GM18907 (cell line): ENCODE measurements around the gene NSUN5.
"Not testable (repeated sequence)": the region's sequence is repeated elsewhere in the genome, so short reads cannot be mapped to it uniquely, and the experiment has no call there.

ENCODE experiments used
- ATAC-seq: cut with Tn5 transposase; IDR thresholded peaks from one replicate; pipeline ENCODE4 v1.9.1; 2021; ENCODE audit warnings: mild to moderate bottlenecking, moderate library complexity; ENCODE audit not compliant: unreplicated experiment

NSUN5 gene

GRCh38 chr7:73327449-73327848, 18.8 kb upstream of the NSUN5 start:
- not testable (repeated sequence) for ATAC-seq

- not testable (repeated sequence) for ATAC-seq
These were observed 16.8 kb upstream of the NSUN5 start for GRCh38 chr7:73325424-73325823.

DNA sequence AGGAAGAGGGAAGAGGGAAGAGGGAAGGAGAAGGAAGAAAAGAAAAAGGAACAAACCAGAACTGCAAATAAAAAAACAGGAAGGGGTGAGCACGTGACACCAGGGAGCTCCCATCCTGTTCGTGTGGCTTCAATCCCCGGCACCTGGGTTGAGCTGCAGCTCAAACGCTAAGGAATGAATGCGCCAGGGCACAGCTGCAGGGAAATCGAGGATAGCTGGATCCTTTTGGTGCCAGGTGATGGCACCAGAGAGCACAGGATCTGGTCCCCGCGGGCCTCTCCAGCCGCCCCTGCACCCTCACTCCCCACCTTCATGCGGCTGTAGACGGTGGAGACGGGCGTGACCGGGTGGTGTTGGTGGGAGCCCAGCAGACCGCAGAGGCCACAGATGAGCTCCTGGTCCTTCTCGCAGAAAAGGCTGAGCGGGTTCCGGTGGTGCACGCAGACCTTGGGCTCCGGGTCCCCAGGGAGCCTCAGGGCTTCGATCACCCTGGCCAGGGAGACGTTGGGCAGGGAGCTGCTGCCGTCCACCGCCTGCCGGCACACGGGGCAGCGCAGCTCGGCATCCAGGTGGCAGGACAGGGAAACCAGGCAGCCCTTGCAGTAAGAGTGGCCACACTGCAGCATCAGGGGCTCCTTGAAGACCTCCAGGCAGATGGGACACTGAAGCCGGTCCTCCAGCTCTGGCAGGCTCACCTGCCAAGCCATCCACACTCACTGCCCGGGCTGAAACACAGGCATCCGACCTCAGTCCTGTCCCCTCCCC, 15.6 kb upstream of the NSUN5 start:
- ATAC-seq = peak; percentile 68

- ATAC-seq = not testable (repeated sequence)
These were observed 14.9 kb upstream of the NSUN5 start for GRCh38 chr7:73323434-73324080.

DNA sequence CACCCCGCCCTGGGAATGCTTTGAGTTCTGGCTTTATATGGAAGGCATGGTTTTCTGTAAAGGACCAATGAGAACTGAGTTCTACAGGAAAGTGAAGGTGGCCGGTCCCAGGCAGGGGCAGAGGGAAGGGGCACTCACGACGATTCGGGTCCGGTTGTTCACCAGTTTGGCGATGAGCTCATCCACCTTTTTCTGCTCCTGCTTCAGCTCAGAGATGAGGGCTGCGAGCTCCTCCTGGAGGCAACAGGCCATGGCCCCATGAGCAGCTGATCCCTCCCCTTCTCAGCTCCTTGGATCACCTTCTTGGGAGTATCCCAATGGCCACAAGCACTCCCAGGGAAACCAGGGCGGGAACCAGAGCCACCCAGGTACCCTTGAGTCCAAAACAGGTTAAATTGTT, 11.4 kb upstream of the NSUN5 start:
- not testable (repeated sequence) for ATAC-seq

DNA sequence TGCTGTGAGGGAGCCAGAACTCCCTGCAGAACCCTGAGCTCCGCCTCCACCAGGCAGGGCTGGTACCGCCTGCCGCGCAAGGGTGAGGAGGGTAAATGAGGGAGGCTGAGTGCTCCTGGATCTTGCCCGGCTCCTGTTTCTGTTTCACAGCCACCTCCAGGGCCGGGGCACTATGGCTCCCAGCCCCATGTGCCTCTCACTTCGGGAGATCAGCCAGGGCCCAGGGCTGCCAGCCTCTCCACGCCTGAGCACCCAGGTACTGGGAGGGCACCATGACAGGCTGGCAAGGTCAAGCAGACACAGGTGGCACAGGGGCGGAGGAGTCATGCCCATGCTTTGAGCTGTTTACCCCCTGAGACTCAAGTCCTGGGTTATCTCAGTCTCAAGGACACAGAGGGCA, 10.9 kb upstream of the NSUN5 start:
- ATAC-seq = not testable (repeated sequence)

- ATAC-seq = not testable (repeated sequence)
These were observed 10.1 kb upstream of the NSUN5 start for GRCh38 chr7:73318656-73319204.

DNA sequence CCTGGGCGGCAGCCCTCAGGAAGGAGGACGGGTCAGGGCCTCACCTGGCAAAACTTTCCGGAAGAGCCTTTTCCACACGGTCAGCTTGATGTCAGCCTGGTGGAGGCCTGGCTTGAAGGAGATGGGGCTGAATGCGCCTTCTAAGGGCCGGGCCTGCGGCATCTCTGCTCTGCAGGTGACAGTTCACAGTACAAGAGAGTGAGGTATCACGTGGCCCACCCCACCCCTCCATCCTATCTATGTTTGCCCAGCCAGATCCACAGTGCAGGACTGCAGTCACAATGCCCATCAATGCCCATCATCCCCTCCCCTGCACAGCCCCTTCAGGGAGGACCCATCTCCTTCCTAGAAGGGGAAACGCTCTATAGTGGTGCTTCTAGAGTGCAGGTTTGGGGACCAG, 7.9 kb upstream of the NSUN5 start:
- no peak for ATAC-seq

DNA sequence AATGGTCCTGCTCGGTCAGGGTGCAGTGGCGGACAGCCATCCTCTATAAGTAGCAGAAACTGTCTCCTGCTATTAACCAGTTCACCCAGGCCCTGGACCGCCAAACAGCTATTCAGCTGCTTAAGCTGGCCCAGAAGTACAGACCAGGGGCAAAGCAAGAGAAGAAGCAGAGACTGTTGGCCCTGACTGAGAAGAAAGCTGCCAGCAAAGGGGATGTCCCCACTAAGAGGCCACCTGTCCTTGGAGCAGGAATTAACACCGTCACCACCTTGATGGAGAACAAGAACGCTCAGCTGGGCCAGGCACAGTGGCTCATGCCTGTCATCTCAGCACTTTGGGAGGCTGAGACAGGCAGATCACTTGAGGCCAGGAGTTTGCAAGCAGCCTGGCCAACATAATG, 5.6 kb upstream of the NSUN5 start:
- ATAC-seq = no peak

GRCh38 chr7:73313521-73313906, 4.9 kb upstream of the NSUN5 start:
- no peak for ATAC-seq

DNA sequence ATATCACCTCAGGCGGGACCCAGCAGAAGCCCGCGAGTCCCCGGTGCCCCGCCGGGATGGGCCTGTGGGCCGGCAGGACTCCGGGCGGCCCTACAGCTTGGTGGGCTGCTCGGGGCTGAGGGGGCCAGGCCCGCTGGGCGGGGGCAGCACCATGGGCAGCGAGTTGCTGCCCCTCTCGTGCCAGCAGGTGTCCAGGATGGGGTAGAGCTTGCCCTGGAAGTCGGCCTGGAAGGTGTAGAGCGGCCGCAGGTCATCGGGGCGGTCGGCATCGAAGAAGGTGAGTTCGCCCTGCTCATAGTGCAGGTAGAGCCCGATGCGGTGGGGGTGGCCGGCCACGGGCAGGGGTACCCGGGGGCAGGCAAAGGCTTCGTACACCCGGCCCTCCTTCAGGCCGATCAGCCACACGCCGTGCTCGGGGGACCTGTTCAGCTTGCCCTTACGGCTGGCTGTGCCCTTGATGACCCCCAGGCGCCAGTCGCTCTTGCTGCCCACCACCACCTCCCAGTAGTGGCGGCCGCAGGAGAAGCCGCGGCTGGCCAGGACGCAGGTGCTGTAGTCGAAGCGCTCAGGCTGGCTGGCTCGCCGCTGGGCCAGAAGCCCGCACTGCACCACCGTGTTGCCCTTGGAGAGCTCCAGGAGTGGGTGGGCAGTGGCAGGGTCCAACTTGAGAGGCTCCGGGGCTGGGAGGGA, 4.3 kb upstream of the NSUN5 start:
- no peak for ATAC-seq

DNA sequence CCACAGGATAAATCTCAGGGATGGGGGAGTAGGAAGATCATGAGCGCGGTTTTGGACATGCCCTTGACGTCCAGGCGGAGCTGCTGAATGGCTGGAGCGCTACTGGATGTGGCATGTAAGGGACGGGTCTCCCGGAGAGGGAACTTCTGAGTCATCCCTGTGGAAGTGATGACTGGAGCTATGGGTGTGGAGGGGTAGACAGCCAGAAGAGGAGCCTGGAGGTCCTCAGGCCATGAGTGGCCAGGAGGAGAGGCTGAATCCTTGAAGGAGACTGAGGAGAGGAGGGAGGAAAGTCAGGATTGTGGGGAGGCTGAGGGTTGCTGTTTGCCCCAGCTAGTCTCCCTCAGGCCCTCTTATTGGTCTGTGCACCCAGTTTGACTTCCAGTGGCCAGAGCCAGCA, 2.8 kb upstream of the NSUN5 start:
- ATAC-seq = not testable (repeated sequence)

GRCh38 chr7:73308074-73308664, 457 bp downstream of the NSUN5 start:
- ATAC-seq = peak; percentile 46

DNA sequence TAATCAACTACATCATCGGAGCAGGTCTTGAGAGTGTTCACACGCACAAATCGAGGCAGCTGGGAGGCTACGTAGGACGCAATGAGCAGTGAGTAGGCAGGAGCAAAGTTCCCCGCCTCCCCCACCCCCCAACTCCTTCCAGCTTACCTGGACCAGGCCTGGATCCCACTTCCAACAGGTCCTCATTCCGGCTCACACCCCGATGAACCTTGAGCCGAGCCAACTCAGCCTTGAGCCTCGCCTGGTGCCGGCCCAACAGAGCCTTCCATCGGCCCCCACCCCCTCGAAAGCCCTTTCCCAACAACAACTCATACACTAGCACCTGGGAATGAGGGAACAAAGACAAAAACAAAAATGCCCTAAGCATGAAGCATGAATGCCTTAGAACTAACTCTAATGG, 1.2 kb downstream of the NSUN5 start:
- ATAC-seq = no peak

GRCh38 chr7:73304612-73305387, 3.8 kb downstream of the NSUN5 start:
- ATAC-seq = not testable (repeated sequence)

- no peak for ATAC-seq
These were observed 4.6 kb downstream of the NSUN5 start for GRCh38 chr7:73304071-73304470.

DNA sequence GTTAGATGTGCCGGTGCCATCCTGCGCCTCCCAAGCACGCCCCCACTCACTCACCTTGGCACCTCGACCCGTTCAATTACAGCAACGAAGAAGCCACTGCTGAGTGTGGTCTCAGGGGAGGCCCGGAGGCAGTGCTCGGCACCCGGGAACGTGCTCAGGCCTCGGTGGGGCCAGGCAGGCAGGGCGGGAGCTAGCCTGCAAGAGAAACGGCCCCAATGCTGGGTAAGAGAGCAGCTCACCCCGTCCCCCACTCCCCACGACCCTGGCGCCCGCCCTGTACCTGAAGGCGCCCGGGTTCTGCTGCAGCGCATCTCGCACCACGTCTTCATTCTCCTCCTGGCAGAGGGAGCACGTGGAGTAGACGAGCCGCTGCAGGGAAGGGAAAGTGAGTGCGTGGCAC, 5.1 kb downstream of the NSUN5 start:
- ATAC-seq = no peak

DNA sequence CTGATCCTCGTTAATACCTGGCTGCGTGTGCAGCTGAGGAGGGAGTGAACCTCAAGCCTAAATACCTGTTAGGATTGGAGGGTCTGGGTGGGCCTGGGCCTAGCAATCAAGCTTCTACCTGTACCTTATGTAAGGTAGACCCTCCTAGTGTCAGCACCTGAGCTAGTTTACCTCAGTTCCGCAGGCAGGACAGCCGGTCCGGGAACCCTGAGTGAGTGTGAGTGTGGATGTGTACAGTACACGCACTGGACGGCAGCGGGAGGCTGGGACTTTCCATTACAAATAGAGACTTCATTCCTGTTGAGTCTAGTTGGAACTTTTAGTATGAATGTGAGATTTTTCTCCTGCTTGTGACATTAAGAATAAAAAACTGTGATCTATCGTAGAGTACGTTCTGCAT, 5.8 kb downstream of the NSUN5 start:
- not testable (repeated sequence) for ATAC-seq

- ATAC-seq = not testable (repeated sequence)
These were observed 7.5 kb downstream of the NSUN5 start for GRCh38 chr7:73301108-73301507.

DNA sequence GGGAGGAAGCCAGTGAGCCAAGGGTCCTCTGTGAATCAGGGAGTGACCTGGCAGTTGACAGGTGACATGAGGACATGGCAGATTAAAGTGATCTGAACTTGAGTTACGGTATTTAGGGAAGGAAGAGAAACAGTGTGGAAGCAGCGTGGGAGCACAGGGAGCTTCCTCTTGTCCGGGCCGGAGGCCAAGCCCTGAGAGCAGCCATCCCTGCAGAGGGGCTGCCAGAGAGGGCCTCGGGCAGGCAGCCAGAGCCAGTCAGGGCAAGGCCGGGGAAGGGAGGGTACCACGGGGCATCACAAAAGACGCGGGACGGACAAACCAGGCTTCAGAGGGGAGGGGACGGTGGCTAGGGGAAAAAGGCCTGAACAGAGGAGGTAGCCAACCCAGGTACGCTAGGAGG, 8.8 kb downstream of the NSUN5 start:
- not testable (repeated sequence) for ATAC-seq
